ENCODE data around the gene HSH2D. TPM values are rescaled to one million over a fixed set of nuclear protein-coding genes. Genes with fewer than 3 reads are reported as not detected.

Gene HSH2D
- total and polyA plus RNA-seq, 9 of the 15 experiments (the other 6 are each of a cell fraction or from before 2014, with no cell fraction given): 0.03 to 1.1 (median 0.35) TPM; not detected in 1

DNA sequence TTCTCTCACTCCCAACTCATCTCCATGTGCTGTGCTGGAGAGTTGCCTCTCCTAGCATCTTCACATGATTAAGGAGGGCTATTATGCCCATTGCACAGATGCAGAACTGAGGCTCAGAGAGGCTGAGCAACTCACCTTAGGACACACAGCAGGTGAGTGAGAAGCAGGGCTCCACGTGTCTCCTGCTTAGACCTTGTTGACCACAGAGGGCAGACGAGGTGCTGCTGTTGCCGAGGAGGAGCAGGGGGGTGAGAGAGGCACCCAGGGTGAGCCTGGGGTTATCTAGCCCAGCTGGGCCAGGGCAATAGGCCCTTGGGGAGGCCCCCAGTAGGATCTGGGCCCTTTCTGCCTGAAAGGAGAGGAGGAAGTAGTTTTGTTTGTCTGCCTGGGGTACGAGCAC, 2.4 kb upstream of the HSH2D start (continued):
- TF ChIP-seq, protein P1, sequence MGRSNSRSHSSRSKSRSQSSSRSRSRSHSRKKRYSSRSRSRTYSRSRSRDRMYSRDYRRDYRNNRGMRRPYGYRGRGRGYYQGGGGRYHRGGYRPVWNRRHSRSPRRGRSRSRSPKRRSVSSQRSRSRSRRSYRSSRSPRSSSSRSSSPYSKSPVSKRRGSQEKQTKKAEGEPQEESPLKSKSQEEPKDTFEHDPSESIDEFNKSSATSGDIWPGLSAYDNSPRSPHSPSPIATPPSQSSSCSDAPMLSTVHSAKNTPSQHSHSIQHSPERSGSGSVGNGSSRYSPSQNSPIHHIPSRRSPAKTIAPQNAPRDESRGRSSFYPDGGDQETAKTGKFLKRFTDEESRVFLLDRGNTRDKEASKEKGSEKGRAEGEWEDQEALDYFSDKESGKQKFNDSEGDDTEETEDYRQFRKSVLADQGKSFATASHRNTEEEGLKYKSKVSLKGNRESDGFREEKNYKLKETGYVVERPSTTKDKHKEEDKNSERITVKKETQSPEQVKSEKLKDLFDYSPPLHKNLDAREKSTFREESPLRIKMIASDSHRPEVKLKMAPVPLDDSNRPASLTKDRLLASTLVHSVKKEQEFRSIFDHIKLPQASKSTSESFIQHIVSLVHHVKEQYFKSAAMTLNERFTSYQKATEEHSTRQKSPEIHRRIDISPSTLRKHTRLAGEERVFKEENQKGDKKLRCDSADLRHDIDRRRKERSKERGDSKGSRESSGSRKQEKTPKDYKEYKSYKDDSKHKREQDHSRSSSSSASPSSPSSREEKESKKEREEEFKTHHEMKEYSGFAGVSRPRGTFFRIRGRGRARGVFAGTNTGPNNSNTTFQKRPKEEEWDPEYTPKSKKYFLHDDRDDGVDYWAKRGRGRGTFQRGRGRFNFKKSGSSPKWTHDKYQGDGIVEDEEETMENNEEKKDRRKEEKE (IDR thresholded peaks at IDR 0.05; ENCODE audit: borderline replicate concordance in 1 of 2, control insufficient read depth in 1 of 2, low read depth in 2 of 2, low read length in 1 of 2): no peak
- no peak for TF ChIP-seq SRSF7 (optimal IDR thresholded peaks at IDR 0.05; ENCODE audit: low read depth, low read length)
- TF ChIP-seq, protein P2, sequence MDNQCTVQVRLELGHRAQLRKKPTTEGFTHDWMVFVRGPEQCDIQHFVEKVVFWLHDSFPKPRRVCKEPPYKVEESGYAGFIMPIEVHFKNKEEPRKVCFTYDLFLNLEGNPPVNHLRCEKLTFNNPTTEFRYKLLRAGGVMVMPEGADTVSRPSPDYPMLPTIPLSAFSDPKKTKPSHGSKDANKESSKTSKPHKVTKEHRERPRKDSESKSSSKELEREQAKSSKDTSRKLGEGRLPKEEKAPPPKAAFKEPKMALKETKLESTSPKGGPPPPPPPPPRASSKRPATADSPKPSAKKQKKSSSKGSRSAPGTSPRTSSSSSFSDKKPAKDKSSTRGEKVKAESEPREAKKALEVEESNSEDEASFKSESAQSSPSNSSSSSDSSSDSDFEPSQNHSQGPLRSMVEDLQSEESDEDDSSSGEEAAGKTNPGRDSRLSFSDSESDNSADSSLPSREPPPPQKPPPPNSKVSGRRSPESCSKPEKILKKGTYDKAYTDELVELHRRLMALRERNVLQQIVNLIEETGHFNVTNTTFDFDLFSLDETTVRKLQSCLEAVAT (IDR thresholded peaks at IDR 0.05): no peak
- TF ChIP-seq HEY1 (CRISPR knock-in tag; IDR thresholded peaks at IDR 0.05; ENCODE audit: borderline replicate concordance): no peak
- TF ChIP-seq, protein P3, sequence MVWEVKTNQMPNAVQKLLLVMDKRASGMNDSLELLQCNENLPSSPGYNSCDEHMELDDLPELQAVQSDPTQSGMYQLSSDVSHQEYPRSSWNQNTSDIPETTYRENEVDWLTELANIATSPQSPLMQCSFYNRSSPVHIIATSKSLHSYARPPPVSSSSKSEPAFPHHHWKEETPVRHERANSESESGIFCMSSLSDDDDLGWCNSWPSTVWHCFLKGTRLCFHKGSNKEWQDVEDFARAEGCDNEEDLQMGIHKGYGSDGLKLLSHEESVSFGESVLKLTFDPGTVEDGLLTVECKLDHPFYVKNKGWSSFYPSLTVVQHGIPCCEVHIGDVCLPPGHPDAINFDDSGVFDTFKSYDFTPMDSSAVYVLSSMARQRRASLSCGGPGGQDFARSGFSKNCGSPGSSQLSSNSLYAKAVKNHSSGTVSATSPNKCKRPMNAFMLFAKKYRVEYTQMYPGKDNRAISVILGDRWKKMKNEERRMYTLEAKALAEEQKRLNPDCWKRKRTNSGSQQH (CRISPR knock-in tag; IDR thresholded peaks at IDR 0.05): no peak
- TF ChIP-seq SMAD3 (CRISPR knock-in tag; conservative IDR thresholded peaks at IDR 0.05): no peak
- TF ChIP-seq ZNF282 (CRISPR knock-in tag; IDR thresholded peaks at IDR 0.05): no peak
- TF ChIP-seq ZNF408 (CRISPR knock-in tag; IDR thresholded peaks at IDR 0.05; ENCODE audit: low read depth): no peak
- no peak for TF ChIP-seq ARHGAP35 (IDR thresholded peaks at IDR 0.05; ENCODE audit: partially characterized antibody)
- TF ChIP-seq SMAD1 (IDR thresholded peaks at IDR 0.05; ENCODE audit: low read depth, low read length, partially characterized antibody): no peak
- peak; percentile 89 for TF ChIP-seq ADNP (tag; IDR thresholded peaks at IDR 0.05)
- TF ChIP-seq, protein P4, sequence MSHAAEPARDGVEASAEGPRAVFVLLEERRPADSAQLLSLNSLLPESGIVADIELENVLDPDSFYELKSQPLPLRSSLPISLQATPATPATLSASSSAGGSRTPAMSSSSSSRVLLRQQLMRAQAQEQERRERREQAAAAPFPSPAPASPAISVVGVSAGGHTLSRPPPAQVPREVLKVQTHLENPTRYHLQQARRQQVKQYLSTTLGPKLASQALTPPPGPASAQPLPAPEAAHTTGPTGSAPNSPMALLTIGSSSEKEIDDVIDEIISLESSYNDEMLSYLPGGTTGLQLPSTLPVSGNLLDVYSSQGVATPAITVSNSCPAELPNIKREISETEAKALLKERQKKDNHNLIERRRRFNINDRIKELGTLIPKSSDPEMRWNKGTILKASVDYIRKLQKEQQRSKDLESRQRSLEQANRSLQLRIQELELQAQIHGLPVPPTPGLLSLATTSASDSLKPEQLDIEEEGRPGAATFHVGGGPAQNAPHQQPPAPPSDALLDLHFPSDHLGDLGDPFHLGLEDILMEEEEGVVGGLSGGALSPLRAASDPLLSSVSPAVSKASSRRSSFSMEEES (CRISPR knock-in tag; IDR thresholded peaks at IDR 0.05): no peak
- TF ChIP-seq, protein P5, sequence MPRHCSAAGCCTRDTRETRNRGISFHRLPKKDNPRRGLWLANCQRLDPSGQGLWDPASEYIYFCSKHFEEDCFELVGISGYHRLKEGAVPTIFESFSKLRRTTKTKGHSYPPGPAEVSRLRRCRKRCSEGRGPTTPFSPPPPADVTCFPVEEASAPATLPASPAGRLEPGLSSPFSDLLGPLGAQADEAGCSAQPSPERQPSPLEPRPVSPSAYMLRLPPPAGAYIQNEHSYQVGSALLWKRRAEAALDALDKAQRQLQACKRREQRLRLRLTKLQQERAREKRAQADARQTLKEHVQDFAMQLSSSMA (CRISPR knock-in tag; IDR thresholded peaks at IDR 0.05): no peak
- TF ChIP-seq WHSC1 (IDR thresholded peaks at IDR 0.05; ENCODE audit: low read length): no peak
- TF ChIP-seq EGR1 (conservative IDR thresholded peaks at IDR 0.05): no peak
- TF ChIP-seq, protein P6, sequence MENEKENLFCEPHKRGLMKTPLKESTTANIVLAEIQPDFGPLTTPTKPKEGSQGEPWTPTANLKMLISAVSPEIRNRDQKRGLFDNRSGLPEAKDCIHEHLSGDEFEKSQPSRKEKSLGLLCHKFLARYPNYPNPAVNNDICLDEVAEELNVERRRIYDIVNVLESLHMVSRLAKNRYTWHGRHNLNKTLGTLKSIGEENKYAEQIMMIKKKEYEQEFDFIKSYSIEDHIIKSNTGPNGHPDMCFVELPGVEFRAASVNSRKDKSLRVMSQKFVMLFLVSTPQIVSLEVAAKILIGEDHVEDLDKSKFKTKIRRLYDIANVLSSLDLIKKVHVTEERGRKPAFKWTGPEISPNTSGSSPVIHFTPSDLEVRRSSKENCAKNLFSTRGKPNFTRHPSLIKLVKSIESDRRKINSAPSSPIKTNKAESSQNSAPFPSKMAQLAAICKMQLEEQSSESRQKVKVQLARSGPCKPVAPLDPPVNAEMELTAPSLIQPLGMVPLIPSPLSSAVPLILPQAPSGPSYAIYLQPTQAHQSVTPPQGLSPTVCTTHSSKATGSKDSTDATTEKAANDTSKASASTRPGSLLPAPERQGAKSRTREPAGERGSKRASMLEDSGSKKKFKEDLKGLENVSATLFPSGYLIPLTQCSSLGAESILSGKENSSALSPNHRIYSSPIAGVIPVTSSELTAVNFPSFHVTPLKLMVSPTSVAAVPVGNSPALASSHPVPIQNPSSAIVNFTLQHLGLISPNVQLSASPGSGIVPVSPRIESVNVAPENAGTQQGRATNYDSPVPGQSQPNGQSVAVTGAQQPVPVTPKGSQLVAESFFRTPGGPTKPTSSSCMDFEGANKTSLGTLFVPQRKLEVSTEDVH (IDR thresholded peaks at IDR 0.05; ENCODE audit: low read depth, partially characterized antibody): no peak
- TF ChIP-seq POLR3G (IDR thresholded peaks at IDR 0.05; ENCODE audit: extremely low read depth, insufficient read length, insufficient replicate concordance): no peak
- TF ChIP-seq SNIP1 (IDR thresholded peaks at IDR 0.05; ENCODE audit: low read depth): no peak

Data from K562 (cell line).